GM19324 (cell line): ENCODE measurements around the gene ENGASE.

Experiments
- ATAC-seq: cut with Tn5 transposase; IDR thresholded peaks from one replicate; pipeline ENCODE4 v1.9.1; 2021; ENCODE audit warnings: mild to moderate bottlenecking, moderate library complexity; ENCODE audit not compliant: unreplicated experiment, low FRiP score

Gene ENGASE

DNA sequence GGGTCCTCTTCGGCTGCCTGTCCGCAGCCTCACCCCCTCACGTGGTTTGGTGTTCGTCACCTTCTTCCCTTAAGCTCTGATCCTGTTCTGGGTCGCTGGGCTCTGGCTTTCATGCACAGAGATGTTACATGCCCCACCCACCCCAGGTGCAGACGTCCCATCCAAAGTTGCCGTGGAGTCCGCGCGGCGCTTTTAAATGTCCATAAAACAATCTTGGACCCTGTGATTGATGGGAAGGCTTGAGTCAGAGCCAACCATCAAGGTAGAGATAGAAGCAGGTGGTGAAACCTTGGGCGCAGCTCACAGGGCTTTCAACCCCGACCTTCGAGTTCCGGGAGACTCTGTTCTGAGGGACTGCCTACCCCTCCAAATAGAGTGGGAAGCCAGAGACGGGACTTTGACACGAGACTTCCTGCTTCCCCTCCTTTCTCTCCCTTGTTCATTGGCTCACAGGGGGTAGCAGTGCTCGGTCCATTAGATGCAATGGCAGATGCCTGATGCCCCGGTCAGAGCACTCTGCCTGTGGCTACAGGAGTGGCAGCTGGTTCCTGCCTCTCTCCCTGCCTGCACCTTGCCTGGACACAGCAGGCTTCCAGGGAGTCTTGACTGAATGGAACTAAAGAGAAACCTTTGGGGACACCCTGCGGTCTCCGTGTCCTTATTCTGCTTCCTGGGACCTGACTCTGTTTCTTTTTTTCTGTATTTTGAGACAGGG, 4.0 kb downstream of the ENGASE start:
- ATAC-seq, result no peak

DNA sequence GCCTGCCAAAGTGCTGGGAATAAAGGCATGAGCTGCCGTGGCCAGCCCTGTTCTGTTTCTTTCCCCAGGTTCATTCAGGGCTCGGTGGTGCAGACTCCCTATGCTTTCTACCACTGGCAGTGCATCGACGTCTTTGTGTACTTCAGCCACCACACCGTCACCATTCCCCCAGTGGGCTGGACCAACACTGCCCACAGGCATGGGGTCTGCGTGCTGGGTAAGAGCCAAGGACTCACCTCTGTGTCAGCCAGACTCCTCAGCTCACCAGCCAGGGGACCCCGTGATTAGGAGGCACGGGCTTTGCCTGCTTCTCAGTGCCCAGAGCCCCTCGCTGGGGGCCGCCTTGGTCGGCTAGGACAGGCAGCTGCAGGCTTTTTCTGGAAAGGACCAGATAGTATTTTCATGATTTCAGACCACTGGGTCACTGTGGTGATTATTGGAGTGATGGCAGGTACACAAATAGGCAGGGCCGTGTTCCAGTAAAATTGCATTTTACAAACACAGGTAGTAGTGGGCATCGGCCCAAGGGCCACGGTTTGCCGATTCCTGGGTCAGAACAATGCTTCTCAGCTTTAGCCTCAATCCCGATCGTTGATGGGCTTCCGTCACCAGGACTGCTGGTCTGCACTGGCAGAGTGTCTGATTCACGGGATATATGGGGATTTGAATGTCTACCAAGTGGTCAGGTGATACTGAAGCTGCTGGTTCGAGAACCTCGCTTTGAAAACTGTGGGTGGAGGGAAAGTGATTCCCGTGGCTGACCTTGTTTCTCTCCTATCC, 5.0 kb downstream of the ENGASE start:
- no peak for ATAC-seq

DNA sequence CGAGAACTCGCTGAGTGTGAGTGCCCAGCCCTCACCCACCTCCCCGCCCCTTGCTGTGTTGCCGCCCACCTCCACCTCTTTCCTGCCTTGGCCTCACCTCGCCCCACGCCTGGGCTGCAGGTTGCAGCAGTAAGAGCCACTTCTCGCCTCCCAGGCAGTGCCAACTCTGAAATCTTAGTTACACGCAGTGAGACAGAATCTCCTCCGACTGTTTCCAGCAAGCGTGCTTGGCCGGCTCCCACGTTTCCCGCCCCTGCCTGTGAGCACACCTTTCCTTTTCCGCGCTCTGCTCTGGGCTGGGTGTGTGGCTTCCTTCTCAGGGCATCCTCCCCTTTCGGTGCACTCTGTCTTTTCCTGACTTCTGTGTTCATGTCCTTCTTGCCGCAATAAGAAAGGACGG, 5.7 kb downstream of the ENGASE start:
- ATAC-seq, result no peak

DNA sequence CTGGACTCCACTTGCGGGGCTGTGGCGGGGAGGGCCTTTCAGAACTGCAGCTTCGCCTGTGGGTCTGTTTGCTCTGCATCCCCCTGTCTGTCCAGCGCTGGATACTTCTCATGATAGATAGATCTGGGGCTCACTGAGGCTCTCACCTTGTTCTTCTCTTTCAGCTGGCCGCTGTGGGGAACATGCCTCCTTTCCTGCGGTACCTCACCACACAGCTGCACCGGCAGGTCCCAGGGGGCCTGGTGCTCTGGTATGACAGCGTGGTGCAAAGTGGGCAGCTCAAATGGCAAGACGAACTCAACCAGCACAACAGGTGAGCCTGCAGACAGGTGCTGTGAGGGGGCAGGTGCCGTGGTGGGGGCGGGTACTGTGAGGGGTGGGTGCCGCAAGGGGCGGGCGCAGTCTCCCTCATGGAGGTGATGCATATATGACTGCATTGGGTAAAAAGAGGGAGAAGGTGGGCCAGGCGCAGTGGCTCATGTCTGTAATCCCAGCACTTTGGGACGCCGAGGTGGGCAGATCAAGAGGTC, 6.2 kb downstream of the ENGASE start:
- no peak for ATAC-seq

DNA sequence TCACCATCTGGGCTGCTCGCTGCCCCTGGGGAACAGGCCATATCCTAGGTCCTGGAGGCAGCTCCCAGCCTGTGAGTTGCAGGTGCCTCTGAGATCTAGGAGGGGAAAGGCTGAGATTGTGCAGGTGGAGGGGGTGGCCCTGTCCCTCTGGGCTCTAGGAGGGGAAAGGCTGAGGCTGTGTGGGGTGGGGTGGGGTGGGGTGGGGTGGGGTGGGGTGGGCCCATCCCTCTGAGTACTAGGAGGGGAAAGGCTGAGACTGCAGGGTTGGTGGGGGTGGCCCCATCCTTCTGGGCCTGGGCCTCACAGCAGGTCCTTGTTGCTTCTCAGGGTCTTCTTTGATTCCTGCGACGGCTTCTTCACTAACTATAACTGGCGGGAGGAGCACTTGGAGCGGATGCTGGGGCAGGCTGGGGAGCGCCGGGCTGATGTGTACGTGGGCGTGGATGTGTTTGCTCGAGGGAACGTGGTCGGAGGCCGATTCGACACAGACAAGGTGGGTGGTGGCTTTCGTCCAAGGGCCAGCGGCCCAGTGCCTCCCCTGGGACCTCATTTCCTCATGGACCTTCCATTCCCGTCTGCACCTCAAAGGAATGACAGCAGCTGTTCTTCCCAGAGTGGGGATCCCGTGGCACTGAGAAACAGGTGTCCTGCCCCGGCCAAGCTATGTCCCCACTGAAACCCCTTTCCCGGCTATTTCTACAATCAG, 7.1 kb downstream of the ENGASE start:
- no peak for ATAC-seq

DNA sequence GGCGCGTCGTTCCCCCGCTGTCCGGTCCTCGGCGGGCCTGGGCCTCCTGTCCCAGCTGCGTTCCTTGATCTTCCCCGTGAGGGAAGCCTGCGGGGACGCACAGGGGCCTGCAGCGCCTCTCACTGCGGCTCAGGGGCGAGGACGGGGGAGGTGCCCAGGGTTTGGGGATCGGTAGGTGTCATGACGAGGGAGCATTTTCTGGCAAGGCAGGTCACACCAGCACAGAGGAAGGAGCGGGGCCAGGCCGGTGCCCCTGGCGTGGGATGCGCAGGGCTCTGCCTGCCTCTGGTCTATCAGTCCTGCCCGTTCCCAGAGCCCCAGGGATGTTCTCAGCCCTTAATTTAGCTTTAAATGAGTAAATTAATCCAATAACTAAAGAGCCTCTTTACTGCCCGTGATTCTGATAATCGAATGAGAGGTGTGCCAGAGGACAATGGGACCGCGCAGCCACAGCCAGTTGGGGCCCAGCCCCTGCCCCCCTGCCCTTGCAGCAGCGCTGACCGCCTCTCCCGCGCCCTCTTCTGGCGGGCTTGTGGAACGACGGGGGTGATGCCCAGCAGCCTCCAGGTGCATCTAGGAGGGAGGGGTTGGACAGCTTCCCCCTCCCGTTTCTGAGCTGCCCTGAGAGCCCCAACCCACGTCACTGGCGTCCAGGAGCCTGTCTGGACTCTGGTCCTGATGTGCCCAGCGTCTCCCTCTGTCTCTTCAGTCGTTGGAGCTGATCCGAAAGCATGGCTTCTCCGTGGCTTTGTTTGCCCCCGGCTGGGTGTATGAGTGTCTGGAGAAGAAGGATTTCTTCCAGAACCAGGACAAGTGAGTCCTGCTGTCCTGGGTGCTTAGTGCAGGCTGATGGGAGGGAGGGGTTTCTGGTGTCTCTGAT, 7.9 kb downstream of the ENGASE start:
- no peak for ATAC-seq

DNA sequence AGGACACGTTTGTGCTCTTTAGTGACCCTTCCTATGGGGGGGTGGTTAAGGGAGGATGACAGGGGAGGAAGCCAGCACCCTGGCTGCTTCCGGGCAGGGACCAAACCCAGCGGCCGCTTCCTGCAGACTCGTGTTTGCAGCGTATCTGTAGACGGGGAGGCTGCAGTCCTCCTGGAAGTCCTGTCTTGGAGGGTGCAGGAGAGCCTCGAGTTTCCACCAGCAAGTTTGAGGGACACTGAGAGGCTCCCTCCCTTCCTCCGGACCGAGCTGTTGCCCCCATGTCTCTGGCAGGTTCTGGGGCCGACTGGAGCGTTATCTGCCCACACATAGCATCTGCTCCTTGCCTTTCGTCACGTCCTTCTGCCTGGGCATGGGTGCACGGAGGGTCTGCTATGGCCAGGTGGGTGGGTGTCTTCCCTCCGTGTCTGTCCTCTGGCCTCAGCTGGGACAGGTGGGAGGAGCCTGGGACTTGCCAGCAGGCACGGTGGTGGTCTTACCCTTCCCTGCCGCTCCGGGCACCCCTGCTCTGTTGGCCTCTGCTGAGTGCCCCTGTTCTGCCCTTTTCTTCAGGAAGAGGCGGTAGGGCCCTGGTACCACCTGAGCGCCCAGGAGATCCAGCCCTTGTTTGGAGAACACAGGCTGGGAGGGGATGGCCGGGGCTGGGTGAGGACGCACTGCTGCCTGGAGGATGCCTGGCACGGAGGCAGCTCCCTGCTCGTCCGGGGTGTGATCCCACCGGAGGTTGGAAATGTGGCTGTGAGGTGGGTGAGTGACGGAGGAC, 8.8 kb downstream of the ENGASE start:
- no peak for ATAC-seq

DNA sequence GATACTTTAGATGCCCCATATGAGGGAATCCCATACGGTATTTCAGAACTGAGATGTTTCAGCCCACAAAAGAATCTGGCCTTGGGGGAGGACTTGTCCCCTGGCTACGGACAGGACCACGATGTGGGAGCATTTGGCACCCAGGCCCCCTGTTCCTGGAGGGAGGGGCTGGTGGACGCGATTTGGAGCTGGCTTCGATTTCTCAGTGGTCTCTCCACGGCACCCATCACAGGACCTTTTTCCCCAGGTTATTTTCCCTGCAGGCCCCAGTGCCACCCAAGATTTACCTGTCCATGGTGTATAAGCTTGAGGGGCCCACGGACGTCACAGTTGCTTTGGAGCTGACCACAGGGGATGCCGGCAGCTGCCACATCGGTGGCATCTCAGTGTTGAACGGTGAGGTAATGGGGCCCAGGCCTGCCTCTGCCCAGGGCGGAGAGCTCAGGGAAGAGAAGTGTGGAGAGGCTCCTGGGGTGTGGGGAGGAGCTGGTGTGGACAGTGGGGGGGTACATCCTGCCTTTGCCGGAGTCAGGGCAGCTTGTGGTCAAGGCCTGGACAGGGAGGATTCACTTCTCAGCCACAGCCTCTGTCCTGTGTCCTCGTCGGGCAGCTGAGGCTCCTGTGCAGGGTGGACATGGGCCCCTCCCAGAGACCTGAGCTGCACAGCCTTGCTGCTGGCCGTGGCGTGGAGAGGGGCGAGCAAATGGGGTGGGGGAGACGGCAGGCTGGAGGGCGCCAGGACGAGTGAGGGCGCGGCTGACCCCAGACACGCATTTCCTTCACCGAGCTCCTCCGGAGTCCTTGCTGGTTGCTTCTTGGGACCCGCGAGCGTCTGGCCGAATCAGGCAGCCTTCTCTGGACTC, 9.9 kb downstream of the ENGASE start:
- ATAC-seq, result no peak

DNA sequence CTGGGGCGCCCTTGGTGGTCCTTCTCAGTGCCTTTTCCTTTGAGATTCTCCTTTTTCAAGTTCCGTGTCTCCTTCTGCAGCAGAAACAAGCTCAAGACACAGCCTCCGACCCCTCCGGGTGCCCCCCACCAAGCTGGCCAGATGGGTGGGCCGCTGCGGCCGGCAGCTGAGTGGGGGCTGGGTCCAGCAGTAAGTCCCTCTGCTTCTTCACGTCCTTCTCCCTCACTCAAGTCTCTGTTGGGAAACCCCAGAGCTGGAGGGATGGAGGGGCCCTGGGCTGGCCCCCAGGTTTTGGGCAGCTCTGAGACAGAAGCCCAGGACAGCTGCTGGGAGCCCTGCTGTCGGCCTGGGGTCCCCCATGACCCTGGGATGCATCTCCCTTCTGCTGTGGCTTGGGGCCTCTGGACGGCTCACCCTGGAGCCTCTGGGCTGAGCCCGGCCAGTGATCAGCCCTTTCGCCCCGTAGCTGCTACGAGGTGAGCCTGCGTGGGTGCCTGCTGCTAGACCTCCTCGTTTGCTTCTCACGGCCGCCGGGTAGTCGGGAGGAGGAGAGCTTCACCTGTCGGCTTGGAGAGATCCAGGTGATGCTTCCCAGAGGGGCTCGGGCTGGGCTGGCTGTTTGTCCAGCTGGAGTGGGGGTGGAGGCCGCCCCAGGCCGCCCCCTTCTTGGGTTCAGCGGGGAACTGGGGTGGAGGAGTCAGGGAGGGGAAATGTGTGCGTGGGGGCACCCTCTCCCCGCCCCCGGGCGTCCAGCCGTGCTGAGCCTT, 10.7 kb downstream of the ENGASE start:
- no peak for ATAC-seq

DNA sequence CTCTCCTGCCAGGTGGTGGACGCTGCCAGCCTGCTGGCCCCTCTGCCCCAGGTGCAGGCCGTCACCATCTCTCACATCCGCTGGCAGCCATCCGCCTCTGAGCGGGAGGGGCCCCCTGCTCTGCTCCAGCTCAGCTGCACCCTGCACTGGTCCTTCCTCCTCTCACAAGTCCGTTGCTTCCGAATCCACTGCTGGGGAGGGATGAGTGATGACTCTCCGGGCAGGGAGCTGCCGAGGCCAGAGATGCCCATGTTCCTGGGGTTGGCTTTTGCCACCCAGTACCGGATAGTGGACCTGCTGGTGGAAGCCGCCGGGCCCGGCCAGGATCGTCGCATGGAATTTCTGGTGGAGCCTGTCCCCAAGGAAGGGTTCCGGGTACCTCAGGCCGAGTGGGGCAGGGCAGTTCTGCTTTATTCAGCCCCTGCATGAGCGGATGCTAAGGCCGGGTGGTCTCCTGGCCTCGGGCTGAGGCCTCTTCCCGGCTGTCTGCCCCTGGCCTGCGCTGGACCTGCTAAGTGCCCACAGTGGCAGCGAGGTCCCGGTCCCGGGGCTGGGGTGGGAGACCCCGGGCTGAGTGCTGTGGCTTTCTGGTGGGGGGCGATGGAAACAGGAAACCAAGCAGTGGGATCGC, 11.4 kb downstream of the ENGASE start:
- no peak for ATAC-seq

DNA sequence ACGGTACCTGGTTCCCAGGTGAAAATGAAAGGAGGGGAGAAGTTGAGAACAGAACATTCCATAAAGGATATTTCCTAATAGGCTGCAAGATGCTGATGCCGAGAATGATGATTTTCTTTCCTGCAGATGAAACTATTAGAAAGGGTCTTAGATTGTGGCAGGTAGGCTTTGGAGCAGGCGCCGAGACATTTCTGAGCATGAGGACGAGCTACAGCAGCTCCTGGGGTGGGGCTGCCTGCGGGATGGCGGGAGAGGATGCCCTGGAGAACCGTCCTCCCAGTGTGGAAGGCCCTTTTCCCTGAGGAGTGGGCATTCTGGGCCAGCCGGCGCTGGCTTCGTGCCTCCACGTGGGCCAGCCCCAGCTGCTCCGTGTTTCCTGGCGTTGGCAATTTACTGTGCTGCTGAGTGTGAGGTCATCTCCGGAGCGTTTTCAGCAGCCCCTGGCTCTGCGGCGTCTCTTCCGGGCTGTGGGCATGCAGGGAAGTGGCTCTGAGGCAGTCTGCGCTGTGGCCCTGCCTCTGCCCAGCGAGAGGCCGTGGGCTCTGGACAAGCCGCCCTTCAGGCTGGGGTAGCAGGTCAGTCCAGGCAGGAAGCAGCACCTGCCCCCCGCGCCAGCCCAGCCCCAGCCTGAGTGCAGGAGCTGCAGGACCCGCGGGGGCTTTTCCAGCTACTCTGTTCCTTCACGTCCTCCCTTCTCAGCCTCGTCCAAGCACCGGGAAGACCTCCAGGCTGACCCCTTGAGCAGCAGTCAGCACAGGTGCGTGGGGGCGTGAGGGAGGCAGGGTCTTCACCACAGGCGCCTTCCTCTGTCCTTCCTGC, 12.2 kb downstream of the ENGASE start:
- ATAC-seq, result no peak

DNA sequence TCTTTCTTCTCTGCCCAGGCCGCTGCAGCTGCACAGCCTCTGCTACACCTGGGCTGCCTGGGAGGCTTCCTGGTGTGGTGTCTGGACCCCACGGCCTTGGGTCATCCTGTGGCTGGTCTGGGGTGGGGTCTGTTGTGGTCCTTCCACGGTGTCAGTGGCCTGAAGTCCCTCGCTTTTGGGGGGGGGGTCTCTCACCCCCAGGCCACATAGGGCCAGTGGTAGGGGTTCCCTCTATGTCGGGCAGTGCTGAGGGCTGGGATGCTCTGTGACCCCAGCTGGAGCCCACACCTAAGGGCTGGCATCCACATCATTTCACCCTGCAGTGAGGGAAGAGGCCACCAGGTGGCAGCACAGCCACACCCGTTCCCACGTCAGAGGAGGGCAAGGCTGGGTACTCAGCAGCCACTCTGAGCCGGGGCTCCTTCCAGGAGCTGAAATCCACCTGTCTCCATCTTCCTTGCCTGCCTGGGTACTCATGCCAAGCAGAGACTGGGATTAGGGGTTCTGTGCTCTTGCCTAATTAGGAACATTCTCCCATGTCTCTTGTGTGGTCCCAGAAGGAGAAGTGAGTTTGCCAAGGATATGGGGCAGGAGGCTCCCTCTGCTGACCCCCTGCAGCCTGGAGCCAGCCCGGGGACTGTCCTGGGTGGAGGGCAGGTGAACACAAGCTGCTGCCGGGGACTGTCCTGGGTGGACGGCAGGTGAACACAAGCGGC, 13.0 kb downstream of the ENGASE start:
- ATAC-seq, result no peak

DNA sequence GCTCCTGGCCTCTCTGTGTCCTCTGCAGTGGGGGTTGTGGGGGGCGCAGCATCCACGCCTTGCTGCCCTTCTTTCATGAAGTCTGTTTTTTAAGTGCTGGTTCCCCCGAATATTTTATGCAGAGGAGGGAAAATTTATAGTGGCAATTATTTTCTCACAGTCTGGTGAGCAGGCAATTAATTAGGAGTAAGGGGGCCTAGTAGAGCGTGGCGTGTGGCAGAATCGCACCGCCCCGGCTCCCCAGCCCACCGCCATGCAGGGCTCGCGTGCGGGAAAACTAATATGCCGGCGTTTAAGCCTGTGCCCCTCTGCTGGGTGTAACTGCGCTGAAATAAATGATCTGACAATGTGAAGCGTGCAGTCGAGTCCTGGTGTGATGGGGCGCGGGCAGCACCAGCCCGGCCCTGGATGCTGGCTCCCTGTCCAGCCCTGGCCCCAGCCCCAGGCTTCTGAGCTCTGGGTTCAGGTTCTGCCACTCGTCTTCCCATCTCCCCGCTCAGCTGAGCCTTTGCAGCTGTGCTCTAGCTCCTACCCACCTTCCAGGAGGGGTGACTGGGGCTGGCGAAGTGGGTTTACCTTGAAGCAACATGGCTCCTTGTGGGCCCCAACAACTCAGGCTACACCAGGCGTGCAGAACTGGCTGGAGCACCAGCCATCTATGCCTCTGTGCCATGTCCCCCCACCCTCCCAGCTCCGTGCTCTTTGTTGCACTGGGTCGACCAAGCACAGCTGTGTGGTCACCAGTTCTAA, 13.8 kb downstream of the ENGASE start:
- ATAC-seq, result no peak

DNA sequence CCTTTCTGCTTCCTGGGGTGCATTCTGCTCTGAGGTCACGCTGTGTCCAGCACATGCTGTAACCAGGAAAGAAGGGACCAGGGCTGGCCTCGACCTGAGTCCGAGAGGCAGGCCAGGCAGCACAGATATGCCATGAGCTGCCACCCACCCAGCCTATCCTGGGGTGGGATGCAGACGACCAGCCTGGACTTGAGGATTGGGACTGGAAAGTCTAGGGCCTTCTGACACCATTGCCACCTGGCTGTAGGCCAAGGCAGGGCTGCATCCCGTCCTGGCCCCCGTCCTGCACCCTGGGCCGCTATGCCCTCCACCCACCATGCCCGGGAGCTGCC, 14.3 kb downstream of the ENGASE start:
- ATAC-seq, result no peak

DNA sequence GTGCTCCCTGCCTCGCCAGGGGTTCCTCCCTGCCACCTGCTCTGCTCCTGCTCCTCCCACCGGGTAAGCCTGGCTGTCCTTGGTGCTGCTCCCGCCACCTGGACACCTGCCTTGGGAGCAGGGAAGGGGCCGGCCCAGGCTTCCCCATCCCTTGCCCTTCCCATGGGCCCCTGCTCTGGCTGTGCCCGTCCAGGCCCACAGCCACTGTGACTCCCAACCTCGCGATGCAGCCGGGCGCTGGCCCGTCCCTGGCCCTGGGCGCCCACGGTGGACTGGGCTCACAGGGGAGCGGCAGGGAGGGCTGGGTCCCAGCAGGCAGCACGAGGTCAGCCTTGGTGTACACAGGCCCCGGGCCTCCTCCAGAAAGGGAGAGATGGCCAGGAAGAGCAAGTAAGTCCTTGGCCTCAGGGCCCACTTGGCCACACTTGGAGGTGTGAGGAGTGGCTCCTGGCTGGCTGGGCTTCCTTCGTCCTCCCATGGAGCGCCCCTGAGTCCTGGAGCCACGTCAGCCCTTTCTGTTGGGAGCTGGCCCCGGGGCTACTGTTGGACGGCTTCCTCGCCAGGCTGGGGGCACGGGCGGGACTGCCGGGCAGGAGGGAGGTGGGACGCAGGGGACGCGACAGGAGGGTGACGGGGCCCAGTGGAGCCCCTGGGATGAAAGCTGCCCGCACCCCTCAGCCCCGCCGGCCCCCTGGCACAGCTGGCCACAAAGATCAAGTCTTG, 15.3 kb downstream of the ENGASE start:
- ATAC-seq, result no peak
